Fibroblast of the aortic adventitia (primary cell): ENCODE data around the gene RFX5. TPM values are rescaled to one million over a fixed set of nuclear protein-coding genes. Genes with fewer than 3 reads are reported as not detected.
"Not testable (repeated sequence)": the region's sequence is repeated elsewhere in the genome, so short reads cannot be mapped to it uniquely, and the experiment has no call there.

ENCODE experiments used
- DNase-seq: peaks from one replicate; pipeline ENCODE4 v3.0.0-alpha.2; 2010; ENCODE audit warnings: low read depth
- H3K4me3 ChIP-seq: 2 replicates; pipeline ENCODE4 v1.5.1; 2011; ENCODE audit warnings: low read depth, mild to moderate bottlenecking, control low read depth, low read length, moderate library complexity
- total RNA-seq: library from RNA; depleted of rRNA; stranded (reverse); fragments of >200 nt; gene quantifications from 2 replicates; pipeline ENCODE4 v1.2.3, GENCODE V29; 2012; ENCODE audit warnings: low replicate concordance
- TF ChIP-seq, protein P1 (sequence below): IDR thresholded peaks from 2 replicates; pipeline ENCODE4 v1.5.1; 2011; ENCODE audit warnings: mild to moderate bottlenecking, low read length, control low read depth, inconsistent platforms; ENCODE audit not compliant: insufficient read depth

Gene RFX5
- total RNA-seq, 1 donor, result 27.1 TPM

DNA sequence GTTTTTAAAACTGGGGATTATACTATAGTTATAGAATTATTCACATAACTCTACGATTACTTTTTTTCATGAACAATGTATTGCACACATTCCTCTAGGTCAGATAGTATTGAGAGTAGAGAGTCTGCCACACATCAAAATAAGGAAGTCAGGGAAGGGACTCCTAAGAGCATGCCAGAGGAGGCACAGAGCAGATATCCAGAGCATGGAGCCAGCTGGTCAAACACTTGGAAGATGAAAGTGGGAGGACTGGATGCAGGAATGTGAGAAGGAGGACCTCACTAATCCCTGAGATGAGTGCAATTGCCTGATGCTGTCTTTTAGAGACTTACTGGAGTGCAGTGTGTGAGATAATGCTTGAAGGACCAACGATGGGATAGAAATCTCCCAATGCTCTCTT, 9.6 kb upstream of the RFX5 start:
- TF ChIP-seq, protein P1, sequence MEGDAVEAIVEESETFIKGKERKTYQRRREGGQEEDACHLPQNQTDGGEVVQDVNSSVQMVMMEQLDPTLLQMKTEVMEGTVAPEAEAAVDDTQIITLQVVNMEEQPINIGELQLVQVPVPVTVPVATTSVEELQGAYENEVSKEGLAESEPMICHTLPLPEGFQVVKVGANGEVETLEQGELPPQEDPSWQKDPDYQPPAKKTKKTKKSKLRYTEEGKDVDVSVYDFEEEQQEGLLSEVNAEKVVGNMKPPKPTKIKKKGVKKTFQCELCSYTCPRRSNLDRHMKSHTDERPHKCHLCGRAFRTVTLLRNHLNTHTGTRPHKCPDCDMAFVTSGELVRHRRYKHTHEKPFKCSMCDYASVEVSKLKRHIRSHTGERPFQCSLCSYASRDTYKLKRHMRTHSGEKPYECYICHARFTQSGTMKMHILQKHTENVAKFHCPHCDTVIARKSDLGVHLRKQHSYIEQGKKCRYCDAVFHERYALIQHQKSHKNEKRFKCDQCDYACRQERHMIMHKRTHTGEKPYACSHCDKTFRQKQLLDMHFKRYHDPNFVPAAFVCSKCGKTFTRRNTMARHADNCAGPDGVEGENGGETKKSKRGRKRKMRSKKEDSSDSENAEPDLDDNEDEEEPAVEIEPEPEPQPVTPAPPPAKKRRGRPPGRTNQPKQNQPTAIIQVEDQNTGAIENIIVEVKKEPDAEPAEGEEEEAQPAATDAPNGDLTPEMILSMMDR, result no peak
- DNase-seq, result peak; percentile 27
- no peak overlapping the region for H3K4me3 ChIP-seq

DNA sequence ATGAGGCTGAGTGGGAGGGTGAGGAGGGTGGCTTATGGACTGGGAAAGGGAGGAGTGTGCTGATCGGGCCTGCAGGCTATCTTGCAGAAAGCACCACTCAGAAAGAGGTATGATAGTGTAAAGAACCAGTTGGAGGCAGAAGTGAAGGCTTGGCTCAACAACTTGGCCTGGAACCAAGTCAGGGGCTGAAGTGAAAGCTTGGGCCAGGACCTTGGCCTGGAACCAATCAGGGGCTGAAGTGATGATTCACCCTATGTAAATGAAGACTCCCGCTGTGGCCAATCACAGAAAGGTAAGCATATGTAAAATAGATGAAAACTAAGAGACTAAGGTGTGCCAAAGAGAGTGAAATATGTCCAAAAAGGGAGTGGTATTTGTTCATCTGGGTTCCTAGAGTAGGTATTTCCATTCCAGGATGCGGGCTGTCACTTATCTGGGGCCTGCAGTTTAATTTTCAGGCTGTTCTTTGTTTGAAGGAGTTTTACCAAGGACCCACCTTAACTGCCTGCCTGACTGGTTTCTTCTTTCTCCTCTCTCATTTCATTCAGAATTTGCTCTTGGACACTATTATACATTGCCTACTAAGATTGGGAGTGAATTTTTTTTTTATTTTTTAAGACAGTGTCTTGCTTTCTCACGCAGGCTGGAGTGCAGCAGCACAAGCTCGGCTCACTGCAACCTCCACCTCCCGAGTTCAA, 5.1 kb upstream of the RFX5 start:
- DNase-seq, result peak; percentile 35
- no peak overlapping the region for H3K4me3 ChIP-seq
- TF ChIP-seq, protein P1, result no peak

DNA sequence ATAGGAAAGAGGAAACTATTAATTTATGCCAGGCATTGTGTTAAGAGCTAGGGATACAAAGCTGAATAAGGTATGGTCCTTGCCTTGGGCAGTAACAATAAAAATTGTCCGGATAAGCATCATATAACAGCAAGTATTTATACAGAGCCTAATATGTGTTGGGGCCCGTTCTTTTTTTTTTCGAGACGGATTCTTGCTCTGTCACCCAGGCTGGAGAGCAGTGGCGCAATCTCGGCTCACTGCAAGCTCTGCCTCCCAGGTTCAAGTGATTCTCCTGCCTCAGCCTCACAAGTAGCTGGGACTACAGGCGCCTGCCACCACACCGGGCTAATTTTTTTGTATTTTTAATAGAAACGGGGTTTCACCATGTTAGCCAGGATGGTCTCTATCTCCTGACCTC, 3.3 kb upstream of the RFX5 start:
- H3K4me3 ChIP-seq, DNase-seq: not testable (repeated sequence)

DNA sequence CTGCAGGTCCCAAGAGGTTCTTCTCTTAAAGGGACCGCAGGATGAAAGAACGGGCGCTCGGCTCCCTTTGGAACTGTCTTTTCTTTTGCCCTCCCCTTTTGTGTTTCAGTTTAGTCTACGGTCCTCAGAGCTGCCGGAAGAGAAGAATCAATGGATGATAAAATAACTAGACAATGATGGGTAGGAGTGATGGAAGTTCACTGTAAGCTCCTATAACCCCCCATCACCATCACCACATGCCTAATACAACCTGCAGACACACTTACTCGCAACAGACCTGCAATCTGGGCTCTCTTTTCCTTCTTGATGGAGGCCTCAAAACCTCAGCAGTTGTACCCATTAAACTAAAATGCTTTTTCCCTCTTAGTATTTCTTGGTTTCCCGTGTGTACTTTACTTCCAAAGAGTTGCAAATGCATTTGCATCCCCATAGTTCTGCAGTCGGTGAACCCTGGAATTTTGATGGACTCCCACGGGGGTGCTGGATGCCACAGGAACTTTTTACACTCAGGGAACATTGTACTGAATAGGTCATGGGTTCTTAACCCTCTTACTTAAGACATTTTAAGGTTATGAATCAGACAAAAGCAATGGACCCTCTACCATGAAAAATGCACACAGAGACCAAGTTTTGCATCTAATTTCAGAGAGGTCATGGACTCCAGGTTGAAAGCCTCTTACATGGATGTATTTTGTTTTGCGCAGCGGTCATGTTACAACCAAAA, 633 bp upstream of the RFX5 start:
- TF ChIP-seq, protein P1, result no peak
- no peak for DNase-seq

DNA sequence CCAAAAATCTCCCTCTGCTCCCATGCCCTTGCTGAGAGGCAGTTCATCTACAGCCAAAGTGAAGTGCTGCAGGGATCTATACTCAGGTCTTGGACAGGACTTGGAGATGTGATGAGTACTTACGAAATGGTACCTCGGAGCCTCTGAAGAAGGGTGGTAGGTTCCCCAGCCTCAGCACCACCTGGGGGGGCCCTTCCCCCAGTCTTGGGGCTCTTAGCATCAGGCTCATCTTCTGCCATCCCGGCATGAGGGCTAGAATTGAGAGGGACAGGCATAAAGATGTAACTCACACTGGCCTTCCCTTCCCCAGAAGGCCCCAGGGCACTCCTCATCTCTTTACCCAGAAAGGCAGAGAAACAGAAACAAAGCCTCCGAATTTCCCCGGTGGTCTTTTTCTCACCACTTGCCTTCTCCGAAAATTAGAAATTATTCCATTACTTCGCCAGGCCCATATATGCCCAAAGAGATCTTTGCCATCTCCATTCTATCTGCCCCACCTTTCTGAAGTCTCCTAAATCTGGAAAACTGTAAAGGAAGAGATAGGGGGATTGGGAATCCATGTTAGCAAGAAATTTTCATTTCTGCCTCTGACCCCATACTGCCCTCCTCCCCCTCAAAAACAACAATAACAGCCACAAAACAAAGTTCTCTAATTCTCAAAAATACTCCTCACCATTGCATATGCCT, 827 bp downstream of the RFX5 start:
- no peak for DNase-seq
- TF ChIP-seq, protein P1, result no peak
- peak overlapping the region; percentile 89 for H3K4me3 ChIP-seq

More for the DNA sequence above, 633 bp upstream of the RFX5 start:
- peak overlapping the region; percentile 54 for H3K4me3 ChIP-seq

DNA sequence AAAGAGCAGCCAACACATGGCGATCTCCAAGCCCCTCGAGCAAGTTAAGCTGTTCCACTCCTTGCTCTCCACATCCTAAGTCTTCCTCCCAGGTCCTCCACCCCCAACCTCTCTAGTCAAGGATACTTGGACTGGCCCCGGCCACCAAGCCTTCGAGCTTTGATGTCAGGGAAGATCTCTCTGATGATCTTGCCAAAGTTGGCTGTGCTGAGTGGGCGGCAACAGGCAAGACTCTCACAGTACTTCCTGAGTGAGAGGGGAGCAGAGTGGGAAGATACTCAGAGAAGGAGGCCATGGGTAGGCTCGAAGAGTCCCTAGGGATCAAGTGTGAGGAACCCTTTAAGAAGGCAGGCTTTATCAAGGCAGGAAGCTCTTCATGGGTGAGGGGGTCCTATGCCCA, 2.8 kb downstream of the RFX5 start:
- no peak overlapping the region for H3K4me3 ChIP-seq
- TF ChIP-seq, protein P1, result no peak
- no peak for DNase-seq

DNA sequence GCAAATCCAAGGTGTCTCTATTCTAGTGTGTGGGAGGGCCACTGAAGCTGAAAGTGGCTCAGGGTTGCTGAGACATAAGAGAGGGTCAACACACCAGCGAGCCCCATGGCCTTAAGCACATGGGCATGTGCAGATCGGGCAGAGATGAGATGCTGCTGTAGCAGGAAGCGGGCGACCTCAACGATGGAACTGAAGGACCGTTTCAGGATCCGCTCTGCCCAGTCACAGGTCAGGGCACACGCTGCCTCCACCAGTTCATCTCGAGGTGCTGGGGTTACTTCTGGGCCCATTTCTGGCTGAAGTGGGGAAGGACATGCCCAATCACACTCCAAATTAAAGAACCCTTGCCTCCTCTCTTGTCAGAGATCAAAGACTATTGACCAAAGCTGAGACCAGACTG, 3.5 kb downstream of the RFX5 start:
- no peak for DNase-seq
- TF ChIP-seq, protein P1, result no peak

More for the DNA sequence above, 3.5 kb downstream of the RFX5 start:
- no peak overlapping the region for H3K4me3 ChIP-seq
